GM19372 (cell line): ENCODE results near the gene ETS1.
"Not testable (repeated sequence)": the region's sequence is repeated elsewhere in the genome, so short reads cannot be mapped to it uniquely, and the experiment has no call there.

Experiments used
- ATAC-seq: cut with Tn5 transposase; IDR thresholded peaks from one replicate; pipeline ENCODE4 v1.9.1; 2021; ENCODE audit warnings: mild to moderate bottlenecking, low read depth, moderate library complexity; ENCODE audit not compliant: unreplicated experiment

The ETS1 gene

GRCh38 chr11:128451652-128452470 is 135.5 kb downstream of the ETS1 start:
- ATAC-seq: no peak

DNA sequence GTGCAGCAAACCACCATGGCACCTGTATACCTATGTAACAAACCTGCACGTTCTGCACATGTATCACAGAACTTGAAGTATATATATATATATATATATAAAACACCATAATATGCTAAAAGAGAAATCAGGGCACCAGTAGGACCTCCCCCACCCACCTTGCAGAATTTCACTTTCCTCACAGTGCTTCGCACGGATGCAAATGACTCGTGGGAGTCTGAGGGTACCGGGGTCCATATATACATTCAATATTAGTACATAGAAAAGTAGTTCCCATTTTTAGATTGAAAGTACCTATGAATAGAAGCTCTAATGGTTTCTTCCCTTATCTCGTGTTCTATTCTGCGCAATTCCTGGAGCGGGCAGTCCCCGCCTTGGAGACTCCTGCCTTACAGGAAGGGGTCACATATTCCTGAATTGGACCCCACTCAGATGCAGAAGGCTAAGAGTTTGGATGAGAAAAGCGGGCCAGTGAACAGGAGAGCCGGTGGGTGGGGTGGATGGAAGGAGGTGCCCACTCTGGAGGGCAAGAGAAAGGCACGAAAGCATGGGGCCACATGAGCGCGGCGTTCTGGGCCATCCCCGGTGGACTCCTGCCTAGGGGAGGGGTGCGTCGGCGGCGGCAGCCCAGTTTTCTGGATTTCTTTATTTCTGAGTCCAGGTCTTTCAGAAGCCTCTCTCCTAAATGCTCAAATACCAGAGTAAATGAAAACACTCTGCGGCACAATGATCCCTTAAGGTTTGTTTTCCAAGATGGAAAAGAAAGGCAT is 136.3 kb downstream of the ETS1 start:
- no peak for ATAC-seq

DNA sequence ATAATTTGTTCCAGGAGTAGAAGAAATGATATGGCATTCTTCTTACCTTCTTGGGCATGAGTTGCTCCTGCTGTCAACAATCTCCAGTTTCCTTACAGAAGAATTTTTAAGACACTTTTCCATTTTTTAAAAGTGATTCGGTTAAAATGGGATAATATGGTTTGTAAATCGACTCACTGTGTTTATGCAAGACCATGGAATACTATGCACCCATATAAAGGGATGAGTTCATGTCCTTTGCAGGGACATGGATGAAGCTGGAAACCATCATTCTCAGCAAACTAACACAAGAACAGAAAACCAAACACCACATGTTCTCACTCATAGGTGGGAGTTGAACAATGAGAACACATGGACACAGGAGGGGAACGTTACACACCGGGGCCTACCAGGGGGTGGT is 136.9 kb downstream of the ETS1 start:
- not testable (repeated sequence) for ATAC-seq

DNA sequence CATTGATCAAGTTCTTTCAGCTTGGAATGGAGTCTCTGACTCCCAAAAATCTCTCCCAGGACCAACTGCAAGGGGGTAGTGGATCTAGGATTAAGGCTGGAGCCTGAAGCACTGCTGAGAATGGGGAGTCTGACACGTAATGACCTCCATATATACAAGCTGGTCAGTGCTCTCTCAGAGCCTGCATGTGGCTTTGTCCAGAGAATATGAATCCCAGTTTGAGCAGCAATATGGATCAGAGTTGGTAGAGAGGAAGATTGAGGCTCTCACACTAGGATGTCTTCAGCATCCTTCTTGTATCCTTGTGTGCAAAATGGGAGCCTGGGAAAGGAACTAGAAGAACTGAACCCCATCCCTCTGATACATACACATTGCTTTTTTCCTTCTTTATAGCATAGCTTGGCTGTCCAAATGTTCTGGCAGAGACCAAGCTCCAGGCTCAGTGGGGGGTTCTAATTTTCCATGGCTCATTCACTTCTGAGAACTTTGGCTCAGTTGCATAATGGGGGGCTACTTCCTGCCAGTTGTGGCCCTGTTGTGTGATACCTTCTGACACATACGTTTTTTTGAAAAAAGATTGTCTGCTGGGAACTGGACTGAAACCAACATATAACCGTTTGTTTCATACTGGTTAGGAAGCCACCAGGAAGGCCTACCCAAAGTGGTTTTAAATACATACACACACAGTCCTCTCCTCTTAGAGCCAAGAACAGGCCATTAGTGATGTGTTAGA is 138.2 kb downstream of the ETS1 start:
- ATAC-seq: no peak

DNA sequence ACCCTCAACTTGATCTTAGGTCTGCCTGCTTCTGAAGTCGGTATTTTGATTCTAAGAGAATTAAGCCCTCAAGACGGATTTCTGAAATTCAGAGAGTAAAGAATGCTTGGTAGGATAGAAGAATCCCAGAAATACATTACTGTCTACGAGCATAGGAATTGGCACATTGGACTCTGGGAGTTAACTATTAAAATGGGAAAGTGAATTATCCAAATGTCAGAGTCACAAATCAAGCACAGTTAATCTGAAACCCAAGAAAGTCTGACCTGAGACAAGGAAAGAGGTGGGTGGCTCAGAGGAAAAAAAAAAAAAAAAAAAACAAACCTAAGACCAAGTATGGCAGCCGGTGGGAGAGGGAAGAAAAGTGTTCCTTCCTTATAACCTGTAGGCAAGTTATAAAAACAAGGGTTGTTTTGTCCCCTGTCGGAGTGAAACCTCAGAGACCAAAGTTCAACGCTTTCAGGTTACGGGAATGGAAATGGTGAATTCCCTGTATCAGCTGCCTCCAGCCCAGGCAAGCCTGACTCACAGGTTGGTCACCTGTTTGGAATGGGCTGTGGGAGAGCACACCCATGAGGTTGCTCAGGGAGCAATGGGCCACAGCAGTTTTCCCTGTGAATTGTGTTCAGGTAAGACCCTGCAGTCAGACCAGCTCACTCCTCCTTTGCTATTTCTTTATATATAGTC is 139.0 kb downstream of the ETS1 start:
- ATAC-seq: no peak

DNA sequence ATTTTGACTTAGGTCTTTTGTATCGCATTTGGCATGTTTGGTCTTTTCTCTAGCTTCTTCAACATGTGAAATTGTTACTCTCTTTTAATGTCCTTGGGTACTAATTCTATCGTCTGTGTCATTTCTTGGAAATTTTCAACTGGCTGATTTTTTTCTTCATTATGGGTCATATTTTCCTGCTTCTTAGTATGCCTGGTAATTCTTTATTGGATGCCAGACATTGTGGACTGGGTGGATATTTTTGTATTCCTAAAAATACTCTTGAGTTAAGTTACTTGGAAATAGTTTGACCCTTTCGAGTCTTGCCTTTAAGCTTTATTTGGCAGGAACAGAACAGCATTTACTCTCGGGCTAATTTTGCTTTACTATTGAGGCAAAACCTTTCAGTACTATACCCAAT is 140.1 kb downstream of the ETS1 start:
- ATAC-seq: no peak

DNA sequence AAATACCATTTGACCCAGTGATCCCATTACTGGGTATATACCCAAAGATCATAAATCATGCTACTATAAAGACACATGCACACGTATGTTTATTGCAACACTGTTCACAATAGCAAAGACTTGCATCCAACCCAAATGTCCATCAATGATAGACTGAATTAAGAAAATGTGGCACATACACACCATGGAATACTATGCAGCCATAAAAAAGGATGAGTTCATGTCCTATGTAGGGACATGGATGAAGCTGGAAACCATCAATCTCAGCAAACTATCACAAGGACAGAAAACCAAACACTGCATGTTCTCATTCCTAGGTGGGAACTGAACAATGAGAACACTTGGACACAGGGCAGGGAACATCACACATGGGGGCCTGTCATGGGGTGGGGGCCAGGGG is 141.4 kb downstream of the ETS1 start:
- ATAC-seq: not testable (repeated sequence)

DNA sequence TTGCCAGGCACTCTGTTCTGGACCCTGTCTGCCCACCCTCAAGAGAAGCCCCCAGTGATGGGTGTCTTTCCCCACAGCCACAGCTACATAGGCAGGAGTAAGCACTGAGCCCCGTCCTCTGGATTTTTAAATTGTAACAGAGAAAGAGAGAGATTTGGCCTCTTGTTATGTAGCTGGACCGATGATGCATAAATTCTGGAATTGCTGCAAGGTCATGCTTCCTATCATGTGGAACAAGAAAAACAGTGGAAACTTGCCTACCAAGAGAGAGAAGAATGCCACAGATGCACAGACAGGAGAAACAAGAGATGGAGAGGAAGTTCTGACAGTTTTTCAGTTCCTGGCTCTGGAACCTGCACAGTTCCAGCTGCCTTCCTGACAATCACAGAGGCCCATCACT is 150.2 kb downstream of the ETS1 start:
- ATAC-seq: no peak

DNA sequence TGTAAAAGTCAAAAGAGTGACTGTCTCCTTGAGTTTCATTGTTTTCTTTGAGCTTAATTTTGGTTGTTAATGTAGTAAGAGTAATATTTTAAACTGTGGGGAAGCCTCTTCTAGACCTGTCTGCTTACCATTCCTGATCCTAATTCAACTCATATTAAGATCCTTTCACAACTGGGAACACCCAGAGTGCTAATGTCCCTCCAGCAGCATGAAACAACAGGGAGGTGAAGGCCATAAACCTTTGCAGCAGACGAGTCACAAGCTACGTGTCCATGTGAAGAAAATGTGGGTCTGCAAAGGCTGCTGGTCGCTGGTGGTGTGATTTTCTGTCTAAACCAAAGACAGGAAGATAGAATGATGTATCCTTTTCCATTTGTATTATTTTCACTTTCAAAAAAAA is 152.5 kb downstream of the ETS1 start:
- no peak for ATAC-seq

DNA sequence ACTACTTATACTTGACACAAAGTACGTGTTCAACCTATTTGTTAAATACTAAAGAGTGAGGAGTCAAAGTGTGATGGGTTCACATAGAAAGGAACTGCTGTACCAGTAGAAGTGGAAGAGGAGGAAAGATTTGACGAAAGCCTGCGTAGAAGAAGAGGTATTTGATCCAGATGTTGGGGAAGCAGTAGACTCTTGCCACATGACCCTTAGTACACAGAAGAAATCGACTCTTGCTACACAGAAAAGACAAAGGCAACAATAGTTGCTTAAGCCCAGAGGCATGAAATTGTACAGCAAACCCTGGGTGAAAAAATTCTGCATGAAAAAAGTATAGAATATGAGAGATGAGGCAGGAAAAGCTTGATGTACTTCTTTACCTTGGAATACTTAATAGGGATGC is 152.9 kb downstream of the ETS1 start:
- no peak for ATAC-seq

GRCh38 chr11:128432926-128433325 is 154.4 kb downstream of the ETS1 start:
- no peak for ATAC-seq

GRCh38 chr11:128431931-128432330 is 155.4 kb downstream of the ETS1 start:
- ATAC-seq: no peak

DNA sequence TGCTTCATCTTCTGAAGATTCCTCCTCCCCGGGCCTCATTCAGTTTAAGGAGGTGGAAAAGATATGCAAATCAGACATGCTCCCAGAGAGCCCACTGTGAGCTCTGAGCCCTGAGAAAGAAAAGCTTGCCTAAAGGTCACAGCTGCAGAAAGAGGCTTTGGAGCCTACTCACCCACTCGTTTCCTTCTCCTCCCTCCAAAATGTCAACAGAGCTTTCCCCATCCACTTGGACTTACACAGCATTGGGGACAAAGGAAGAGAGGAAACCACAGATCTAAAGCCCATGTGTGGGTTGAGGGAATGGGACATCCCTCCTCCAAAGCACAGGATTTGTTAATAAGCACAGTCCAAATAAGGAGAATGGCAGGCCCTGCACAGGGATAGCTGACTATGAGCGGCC is 158.4 kb downstream of the ETS1 start:
- no peak for ATAC-seq

GRCh38 chr11:128424851-128425285 is 162.5 kb downstream of the ETS1 start:
- no peak for ATAC-seq

GRCh38 chr11:128424271-128424711 is 163.1 kb downstream of the ETS1 start:
- ATAC-seq: no peak

- ATAC-seq: no peak
Measured at GRCh38 chr11:128422576-128423370, 164.6 kb downstream of the ETS1 start.

DNA sequence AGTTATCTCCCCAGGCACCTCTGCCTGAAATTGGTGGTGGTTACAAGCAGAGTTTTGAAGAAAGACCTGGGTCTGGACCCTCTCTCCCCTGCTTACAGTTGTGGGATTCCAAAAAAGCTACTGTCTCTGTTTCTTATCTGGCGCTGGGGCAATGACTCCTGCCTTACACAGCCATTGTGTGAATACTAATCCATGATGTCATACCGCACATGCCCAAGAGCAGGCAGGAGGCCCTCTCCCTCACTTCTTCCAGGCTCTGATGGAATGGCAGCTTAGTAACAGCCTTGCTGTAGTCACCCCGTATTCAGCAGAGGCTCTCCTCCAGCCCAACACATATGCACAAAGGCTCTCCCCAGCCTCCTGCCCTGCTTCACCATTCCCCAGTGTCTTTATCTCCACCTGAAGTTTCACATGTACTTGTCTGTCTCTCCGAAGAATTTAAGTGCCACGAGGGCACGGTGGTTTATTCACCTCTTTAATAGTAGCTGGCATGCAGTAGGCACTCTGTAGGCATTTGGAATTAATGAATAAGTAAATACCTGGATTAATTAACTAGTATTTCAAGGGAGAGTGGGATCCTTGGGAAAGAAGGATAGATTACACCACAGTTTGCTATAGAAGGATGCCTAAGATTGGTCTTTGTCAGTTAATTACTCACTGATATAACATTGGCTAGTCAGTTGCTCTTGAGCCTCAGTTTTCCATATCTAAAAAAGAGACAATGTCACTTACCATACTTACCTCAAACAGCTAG is 165.6 kb downstream of the ETS1 start:
- ATAC-seq: no peak

DNA sequence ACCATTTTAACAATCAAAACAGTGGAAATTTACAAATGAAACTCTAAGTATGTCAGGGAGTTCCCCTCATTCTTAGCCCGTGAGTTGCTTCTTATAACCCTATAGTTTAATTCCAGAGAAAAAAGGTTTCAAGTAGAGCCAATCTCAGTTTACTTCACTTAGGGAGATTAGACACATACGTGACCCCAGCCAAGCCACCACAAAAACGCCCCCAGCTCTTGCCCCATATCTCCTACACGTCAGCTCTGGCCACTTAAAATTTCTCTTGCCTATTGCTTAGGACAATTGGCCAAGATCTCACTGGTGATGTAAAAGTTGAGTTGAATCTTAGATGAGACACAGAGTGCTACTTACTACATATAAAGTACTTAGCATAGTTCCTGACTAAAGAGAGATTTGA is 166.4 kb downstream of the ETS1 start:
- no peak for ATAC-seq

DNA sequence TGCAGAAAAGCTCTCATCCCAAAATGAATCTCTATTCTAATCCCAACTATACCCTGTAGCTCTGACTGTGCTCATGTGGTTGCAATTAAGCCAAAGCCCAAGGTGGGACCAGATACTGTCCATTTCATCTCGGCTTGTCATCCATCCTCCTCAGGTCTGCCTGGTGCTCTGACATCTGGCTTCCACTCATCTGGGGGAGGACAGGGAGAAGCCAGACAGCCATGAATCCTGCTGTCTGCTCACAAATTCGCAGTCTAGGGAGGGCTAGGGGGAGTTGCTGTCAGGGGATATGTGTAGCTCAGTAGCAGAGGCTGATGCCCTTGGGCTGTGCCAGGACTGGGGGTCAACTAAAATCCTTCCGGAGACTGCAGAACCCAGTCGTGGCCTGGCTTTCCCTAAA is 167.1 kb downstream of the ETS1 start:
- no peak for ATAC-seq
